ENCODE measurements around the gene TAF11L5.
"Not testable (repeated sequence)": the region's sequence is repeated elsewhere in the genome, so short reads cannot be mapped to it uniquely, and the experiment has no call there.

The TAF11L5 gene

DNA sequence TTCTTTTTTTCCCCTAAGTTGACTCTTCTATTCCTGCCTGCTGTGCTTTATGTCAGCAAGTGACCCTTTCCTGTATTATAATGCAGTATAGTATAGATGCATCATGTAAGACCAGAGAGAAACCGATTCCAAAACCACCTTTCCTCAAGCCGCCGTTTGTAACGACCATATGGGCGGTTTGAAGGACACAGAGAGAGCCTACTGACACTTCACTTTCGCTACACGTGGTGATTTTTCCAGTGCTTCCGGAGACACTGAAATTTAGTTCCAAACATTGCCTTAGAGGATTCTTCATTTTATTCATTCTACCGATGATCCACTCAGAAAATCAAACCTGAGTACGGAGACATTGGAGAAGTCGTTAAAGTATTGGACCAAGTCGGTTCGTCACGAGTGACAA lies 5.5 kb upstream of the TAF11L5 start:
- H3K9me3 Mint-ChIP-seq; H3K4me1 Mint-ChIP-seq (ENCODE audit: low read depth); intact Hi-C loops (cut with micrococcal nuclease); H3K27me3 Mint-ChIP-seq; H3K4me3 Mint-ChIP-seq; H3K36me3 Mint-ChIP-seq (ENCODE audit: low read depth); H3K27ac Mint-ChIP-seq: not testable (repeated sequence)

GRCh38 chr5:17521501-17521900 lies 3.5 kb upstream of the TAF11L5 start, which contains the start of gene TAF11L4:
Gene TAF11L4, plus strand, starts transcription at chr5:17521801.
- H3K9me3 Mint-ChIP-seq; H3K27me3 Mint-ChIP-seq; H3K27ac Mint-ChIP-seq; H3K4me3 Mint-ChIP-seq; intact Hi-C loops (cut with micrococcal nuclease); H3K4me1 Mint-ChIP-seq (ENCODE audit: low read depth); H3K36me3 Mint-ChIP-seq (ENCODE audit: low read depth): not testable (repeated sequence)

- intact Hi-C loops (cut with micrococcal nuclease); H3K4me3 Mint-ChIP-seq; H3K27me3 Mint-ChIP-seq; H3K9me3 Mint-ChIP-seq; H3K4me1 Mint-ChIP-seq (ENCODE audit: low read depth); H3K36me3 Mint-ChIP-seq (ENCODE audit: low read depth); H3K27ac Mint-ChIP-seq: not testable (repeated sequence)
Measured at GRCh38 chr5:17526504-17526903, 1.5 kb downstream of the TAF11L5 start.

DNA sequence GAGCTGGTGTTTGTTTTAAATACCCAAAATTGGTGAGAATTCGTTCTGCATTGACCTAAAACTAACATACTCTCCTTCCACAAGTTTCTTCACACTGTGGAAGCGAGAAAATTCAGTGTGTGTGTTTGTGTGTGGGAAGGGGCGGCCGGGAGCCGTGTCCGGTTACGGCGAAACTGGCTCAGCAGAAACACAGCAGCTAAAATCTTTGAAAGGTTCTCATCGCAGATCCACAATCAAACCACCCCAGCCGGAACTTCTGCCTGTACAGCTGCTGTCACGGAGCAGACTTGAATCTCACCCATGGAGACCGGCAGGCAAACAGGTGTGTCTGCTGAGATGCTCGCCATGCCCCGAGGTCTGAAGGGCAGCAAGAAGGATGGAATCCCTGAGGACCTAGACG lies 3.3 kb downstream of the TAF11L5 start, which contains the start of gene TAF11L6:
Gene TAF11L6, plus strand, starts transcription at position 301 of the 400 bp plus-strand sequence.
- H3K9me3 Mint-ChIP-seq; H3K27ac Mint-ChIP-seq; H3K36me3 Mint-ChIP-seq (ENCODE audit: low read depth); intact Hi-C loops (cut with micrococcal nuclease); H3K4me3 Mint-ChIP-seq; H3K4me1 Mint-ChIP-seq (ENCODE audit: low read depth); H3K27me3 Mint-ChIP-seq: not testable (repeated sequence)

Data from dendritic cell treated with granulocyte-macrophage colony-stimulating factor and Interleukin-4, amounts not matched to agents 40 ng/mL and 50 ng/mL, for 4 days (primary cell).